ENCODE results near the gene SP140L.
"Not testable (repeated sequence)": the region's sequence is repeated elsewhere in the genome, so short reads cannot be mapped to it uniquely, and the experiment has no call there.

SP140L gene

GRCh38 chr2:230323385-230324106 lies 3.4 kb upstream of the SP140L start:
- no peak for DNase-seq (ENCODE audit: extremely low read depth in 1 of 2, low read depth in 1 of 2)

- DNase-seq (ENCODE audit: extremely low read depth in 1 of 2, low read depth in 1 of 2): no peak
These were observed 2.5 kb upstream of the SP140L start for GRCh38 chr2:230324503-230324902.

GRCh38 chr2:230325316-230326243 lies 1.4 kb upstream of the SP140L start:
- no peak for DNase-seq (ENCODE audit: extremely low read depth in 1 of 2, low read depth in 1 of 2)

- DNase-seq (ENCODE audit: extremely low read depth in 1 of 2, low read depth in 1 of 2): no peak
These were observed 593 bp downstream of the SP140L start for GRCh38 chr2:230327418-230328154.

- no peak for DNase-seq (ENCODE audit: extremely low read depth in 1 of 2, low read depth in 1 of 2)
These were observed 1.1 kb downstream of the SP140L start for GRCh38 chr2:230328155-230328458.

GRCh38 chr2:230329946-230330605 lies 3.1 kb downstream of the SP140L start:
- no peak for DNase-seq (ENCODE audit: extremely low read depth in 1 of 2, low read depth in 1 of 2)

- no peak for DNase-seq (ENCODE audit: extremely low read depth in 1 of 2, low read depth in 1 of 2)
These were observed 3.7 kb downstream of the SP140L start for GRCh38 chr2:230330725-230331124.

GRCh38 chr2:230335461-230335863 lies 8.5 kb downstream of the SP140L start:
- no peak for DNase-seq (ENCODE audit: extremely low read depth in 1 of 2, low read depth in 1 of 2)

GRCh38 chr2:230335864-230336506 lies 9.0 kb downstream of the SP140L start:
- DNase-seq (ENCODE audit: extremely low read depth in 1 of 2, low read depth in 1 of 2): no peak

GRCh38 chr2:230341936-230342528 lies 15.0 kb downstream of the SP140L start:
- DNase-seq (ENCODE audit: extremely low read depth in 1 of 2, low read depth in 1 of 2): not testable (repeated sequence)

GRCh38 chr2:230343041-230343624 lies 16.1 kb downstream of the SP140L start:
- not testable (repeated sequence) for DNase-seq (ENCODE audit: extremely low read depth in 1 of 2, low read depth in 1 of 2)

GRCh38 chr2:230343747-230344146 lies 16.8 kb downstream of the SP140L start:
- no peak for DNase-seq (ENCODE audit: extremely low read depth in 1 of 2, low read depth in 1 of 2)

GRCh38 chr2:230346465-230346864 lies 19.5 kb downstream of the SP140L start:
- no peak for DNase-seq (ENCODE audit: extremely low read depth in 1 of 2, low read depth in 1 of 2)

- no peak for DNase-seq (ENCODE audit: extremely low read depth in 1 of 2, low read depth in 1 of 2)
These were observed 20.0 kb downstream of the SP140L start for GRCh38 chr2:230346921-230347533.

- no peak for DNase-seq (ENCODE audit: extremely low read depth in 1 of 2, low read depth in 1 of 2)
These were observed 20.8 kb downstream of the SP140L start for GRCh38 chr2:230347659-230348305.

GRCh38 chr2:230348787-230349186 lies 21.8 kb downstream of the SP140L start:
- DNase-seq (ENCODE audit: extremely low read depth in 1 of 2, low read depth in 1 of 2): no peak

GRCh38 chr2:230356084-230356483 lies 29.1 kb downstream of the SP140L start:
- DNase-seq (ENCODE audit: extremely low read depth in 1 of 2, low read depth in 1 of 2): no peak

GRCh38 chr2:230358305-230358704 lies 31.3 kb downstream of the SP140L start:
- no peak for DNase-seq (ENCODE audit: extremely low read depth in 1 of 2, low read depth in 1 of 2)

- DNase-seq (ENCODE audit: extremely low read depth in 1 of 2, low read depth in 1 of 2): no peak
These were observed 33.0 kb downstream of the SP140L start for GRCh38 chr2:230360028-230360427.

All from activated CD8-positive, alpha-beta memory T cell treated with anti-CD3 and anti-CD28 coated beads for 1 hour (primary cell).